DOHH2 (cell line): ENCODE data around the gene PPP1R3G.

Experiments used
- H3F3A ChIP-seq: fragments of 200-600 bp; sonication (generic), shearing (Covaris generic); 2 replicates; pipeline ENCODE4 v1.6.0; 2016; ENCODE audit warnings: antibody characterized with exemption, mild to moderate bottlenecking; ENCODE audit not compliant: control insufficient read depth, insufficient read depth
- H3K27ac ChIP-seq: fragments of 200-600 bp; sonication (generic); 2 replicates; pipeline ENCODE4 v1.5.1; 2014; ENCODE audit warnings: low read depth, mild to moderate bottlenecking, low read length, moderate library complexity
- H3K27me3 ChIP-seq: fragments of 200-600 bp; sonication (generic); 2 replicates; pipeline ENCODE4 v1.6.1; 2014; ENCODE audit warnings: mild to moderate bottlenecking, low read length, mixed read lengths; ENCODE audit not compliant: control insufficient read depth
- H3K36me3 ChIP-seq: fragments of 200-600 bp; sonication (generic); 2 replicates; pipeline ENCODE4 v1.6.1; 2014; ENCODE audit warnings: mild to moderate bottlenecking, low read length, moderate library complexity, mixed read lengths; ENCODE audit not compliant: control insufficient read depth
- H3K4me1 ChIP-seq: fragments of 200-600 bp; sonication (generic); 2 replicates; pipeline ENCODE4 v1.6.1; 2014; ENCODE audit warnings: mild to moderate bottlenecking, low read length, mixed read lengths; ENCODE audit not compliant: control insufficient read depth
- H3K4me2 ChIP-seq: fragments of 200-600 bp; sonication (generic); 2 replicates; pipeline ENCODE4 v1.6.0; 2014; ENCODE audit warnings: mild to moderate bottlenecking, low read length, moderate library complexity
- H3K4me3 ChIP-seq: fragments of 200-600 bp; sonication (generic); 2 replicates; pipeline ENCODE4 v1.5.1; 2014; ENCODE audit warnings: mild to moderate bottlenecking, low read length, mixed read lengths
- H3K79me2 ChIP-seq: fragments of 200-600 bp; sonication (generic); 2 replicates; pipeline ENCODE4 v1.6.1; 2014; ENCODE audit warnings: mild to moderate bottlenecking, low read length, mixed read lengths; ENCODE audit not compliant: control insufficient read depth
- H3K9me2 ChIP-seq: fragments of 200-600 bp; sonication (generic); replicated peaks from 2 replicates; pipeline ENCODE4 v1.6.1; 2014; ENCODE audit warnings: mild to moderate bottlenecking, low read length, mixed read lengths; ENCODE audit not compliant: control insufficient read depth
- H3K9me3 ChIP-seq: fragments of 200-600 bp; sonication (generic); 2 replicates; pipeline ENCODE4 v1.6.1; 2014; ENCODE audit warnings: antibody characterized with exemption, low read length, mixed read lengths; ENCODE audit not compliant: control insufficient read depth, insufficient read depth
- H4K20me1 ChIP-seq: fragments of 200-600 bp; sonication (generic); 2 replicates; pipeline ENCODE4 v1.6.0; 2014; ENCODE audit warnings: low read depth, mild to moderate bottlenecking, antibody characterized with exemption, low read length, moderate library complexity; ENCODE audit not compliant: control insufficient read depth, insufficient read depth
- CTCF ChIP-seq: fragments of 200-600 bp; sonication (generic); IDR thresholded peaks from one replicate; pipeline ENCODE4 v1.5.1; 2014; ENCODE audit warnings: antibody characterized with exemption, mild to moderate bottlenecking, low read depth, low read length; ENCODE audit not compliant: poor library complexity, severe bottlenecking
- EZH2phosphoT487 ChIP-seq: fragments of 200-600 bp; sonication (generic); IDR thresholded peaks from 2 replicates; pipeline ENCODE4 v1.6.1; 2017; ENCODE audit warnings: borderline replicate concordance, mild to moderate bottlenecking, antibody characterized with exemption, low read length, moderate library complexity, mixed read lengths

PPP1R3G gene

GRCh38 chr6:5066456-5067093 lies 18.6 kb upstream of the PPP1R3G start:
- H3K9me3 ChIP-seq, result no peaks in the 10 kb centered on the region
- H3K4me2 ChIP-seq, result no peak overlapping the region
- H3K36me3 ChIP-seq, result no peaks in the 10 kb centered on the region
- no peak overlapping the region for H3K4me3 ChIP-seq
- H3K27me3 ChIP-seq, result no peaks in the 10 kb centered on the region
- TF ChIP-seq CTCF, result no peak
- no peak for TF ChIP-seq EZH2phosphoT487
- H3K9me2 ChIP-seq, result no peaks in the 10 kb centered on the region
- no peaks in the 10 kb centered on the region for H3K79me2 ChIP-seq
- H4K20me1 ChIP-seq, result no peaks in the 10 kb centered on the region
- H3K27ac ChIP-seq, result no peak overlapping the region
- peaks cover 14% of the 10 kb centered on the region for H3K4me1 ChIP-seq
- H3F3A ChIP-seq, result no peaks in the 10 kb centered on the region

- no peaks in the 10 kb centered on the region for H3K9me3 ChIP-seq
- no peaks in the 10 kb centered on the region for H3K9me2 ChIP-seq
- H3K27ac ChIP-seq, result no peak overlapping the region
- no peaks in the 10 kb centered on the region for H3K36me3 ChIP-seq
- no peak for TF ChIP-seq CTCF
- no peak for TF ChIP-seq EZH2phosphoT487
- no peak overlapping the region for H3K4me3 ChIP-seq
- H4K20me1 ChIP-seq, result no peaks in the 10 kb centered on the region
- H3K4me1 ChIP-seq, result peaks cover 10% of the 10 kb centered on the region
- no peaks in the 10 kb centered on the region for H3K27me3 ChIP-seq
- H3K79me2 ChIP-seq, result no peaks in the 10 kb centered on the region
- H3K4me2 ChIP-seq, result no peak overlapping the region
- no peaks in the 10 kb centered on the region for H3F3A ChIP-seq
Measured at GRCh38 chr6:5067305-5067704, 17.8 kb upstream of the PPP1R3G start.

GRCh38 chr6:5068153-5068751 lies 16.9 kb upstream of the PPP1R3G start:
- H3K27me3 ChIP-seq, result no peaks in the 10 kb centered on the region
- H3K79me2 ChIP-seq, result no peaks in the 10 kb centered on the region
- peaks cover 6% of the 10 kb centered on the region for H3K4me1 ChIP-seq
- H3K36me3 ChIP-seq, result no peaks in the 10 kb centered on the region
- no peaks in the 10 kb centered on the region for H3F3A ChIP-seq
- H3K9me3 ChIP-seq, result no peaks in the 10 kb centered on the region
- no peak overlapping the region for H3K4me2 ChIP-seq
- H3K9me2 ChIP-seq, result no peaks in the 10 kb centered on the region
- TF ChIP-seq CTCF (no peak), EZH2phosphoT487 (no peak)
- H3K27ac ChIP-seq, result no peak overlapping the region
- no peak overlapping the region for H3K4me3 ChIP-seq
- H4K20me1 ChIP-seq, result no peaks in the 10 kb centered on the region
